Endothelial cell of umbilical vein (primary cell): ENCODE measurements around the gene TNFRSF1A. TPM values are rescaled to one million over a fixed set of nuclear protein-coding genes. Genes with fewer than 3 reads are reported as not detected.

Experiments
- BruUV-seq: library from RNA; stranded (reverse); fragments of 400-500 nt; replicated peaks from 2 replicates; lab custom pipeline; 2021; lab: Mats Ljungman, UMichigan
- CTCF ChIA-PET: fragments of 300-600, 350-600 bp; sonication (Branson Sonifier 250); formaldehyde crosslinking; loops from one replicate; lab custom pipeline; 2021; ENCODE audit warnings: antibody characterized with exemption, inconsistent platforms; lab: Charles Lee
- POLR2A ChIA-PET: fragments of 300-600, 350-600 bp; sonication (Branson Sonifier 250); formaldehyde crosslinking; loops from one replicate; lab custom pipeline; 2021; ENCODE audit warnings: antibody characterized with exemption, inconsistent platforms; lab: Charles Lee
- DNase-seq: peaks from one replicate; pipeline ENCODE4 v3.0.0-alpha.2; 2011; ENCODE audit warnings: low read depth, low spot score
- FAIRE-seq: peaks from 2 replicates; lab custom pipeline; 2011; peaks lifted over from hg19 to GRCh38; lab: Jason Lieb, UNC
- H2AFZ ChIP-seq: 2 replicates; pipeline ENCODE4 v1.6.0; 2012; ENCODE audit warnings: low read depth, low read length, control low read depth, inconsistent platforms
- H3K27ac ChIP-seq: 2 replicates; pipeline ENCODE4 v1.5.1; 2011; ENCODE audit warnings: low read depth, mild to moderate bottlenecking, control low read depth, low read length, moderate library complexity; ENCODE audit not compliant: insufficient read depth
- H3K27me3 ChIP-seq, 2 experiments: 2 replicates each; pipeline versions ENCODE4 v1.6.0 to v1.6.1; 2011; ENCODE audit warnings: low read length in 2 of 2, mixed read lengths in 1 of 2; ENCODE audit not compliant: control insufficient read depth in 2 of 2, insufficient read depth in 2 of 2
- H3K36me3 ChIP-seq, 2 experiments: 2 replicates in 1 of 2; 3 replicates in 1 of 2; pipeline ENCODE4 v1.5.1; 2011; ENCODE audit warnings: low read length in 2 of 2, mild to moderate bottlenecking in 1 of 2, moderate library complexity in 1 of 2; ENCODE audit not compliant: control insufficient read depth in 2 of 2, insufficient read depth in 2 of 2; ENCODE audit errors: extremely low read depth in 1 of 2
- H3K4me1 ChIP-seq: 3 replicates; pipeline ENCODE4 v1.5.1; 2011; ENCODE audit warnings: mild to moderate bottlenecking, low read length; ENCODE audit not compliant: control insufficient read depth, insufficient read depth; ENCODE audit errors: extremely low read depth
- H3K4me2 ChIP-seq: 2 replicates; pipeline ENCODE4 v1.6.1; 2011; ENCODE audit warnings: low read length, control low read depth, mixed read lengths; ENCODE audit not compliant: insufficient read depth
- H3K4me3 ChIP-seq, 3 experiments: fragments of 200-600 bp in 1 of 3; sonication (generic), shearing (Covaris generic) in 1 of 3; replicated peaks in 1 of 3; 2 replicates each; pipeline ENCODE4 v1.5.1; 2011 to 2016; ENCODE audit warnings: control low read depth in 3 of 3, low read length in 3 of 3, mild to moderate bottlenecking in 2 of 3, inconsistent platforms in 1 of 3, low read depth in 1 of 3, moderate library complexity in 1 of 3; ENCODE audit not compliant: insufficient read depth in 1 of 3
- H3K79me2 ChIP-seq: 2 replicates; pipeline ENCODE4 v1.6.0; 2012; ENCODE audit warnings: low read length, inconsistent platforms; ENCODE audit not compliant: control insufficient read depth, insufficient read depth
- H3K9ac ChIP-seq: replicated peaks from 2 replicates; pipeline ENCODE3; 2011; ENCODE audit warnings: low read length, control low read depth; ENCODE audit not compliant: insufficient read depth; ENCODE audit errors: extremely low read depth
- H3K9me1 ChIP-seq: replicated peaks from 3 replicates; pipeline ENCODE4 v1.6.0; 2011; ENCODE audit warnings: mild to moderate bottlenecking, low read length; ENCODE audit not compliant: control insufficient read depth, insufficient read depth; ENCODE audit errors: extremely low read depth
- H3K9me3 ChIP-seq: replicated peaks from 2 replicates; pipeline ENCODE4 v1.5.1; 2012; ENCODE audit warnings: low read length, inconsistent platforms; ENCODE audit not compliant: control insufficient read depth, insufficient read depth
- H4K20me1 ChIP-seq: replicated peaks from 2 replicates; pipeline ENCODE3; 2011; ENCODE audit warnings: mild to moderate bottlenecking, low read length; ENCODE audit not compliant: control insufficient read depth, insufficient read depth; ENCODE audit errors: extremely low read depth
- CTCF ChIP-seq, 2 donors: IDR thresholded peaks; 1 replicate in 1 of 2; 2 replicates in 1 of 2; pipeline ENCODE4 v1.5.1; 2011; ENCODE audit warnings: low read length in 2 of 2, mild to moderate bottlenecking in 2 of 2, moderate library complexity in 2 of 2, control low read depth in 1 of 2, inconsistent platforms in 1 of 2, low read depth in 1 of 2; ENCODE audit not compliant: insufficient read depth in 1 of 2; ENCODE audit errors: extremely low read depth in 1 of 2
- EZH2 ChIP-seq: IDR thresholded peaks from 2 replicates; pipeline ENCODE4 v1.6.1; 2012; ENCODE audit warnings: borderline replicate concordance, low read depth, mild to moderate bottlenecking, moderate library complexity, low read length, inconsistent platforms; ENCODE audit not compliant: severe bottlenecking
- FOS ChIP-seq: IDR thresholded peaks from 2 replicates; pipeline ENCODE4 v1.6.1; 2011; ENCODE audit warnings: mild to moderate bottlenecking, low read length, moderate library complexity, borderline replicate concordance; ENCODE audit not compliant: insufficient read depth
- GATA2 ChIP-seq: IDR thresholded peaks from 2 replicates; pipeline ENCODE4 v1.7.0; 2011; ENCODE audit warnings: low read depth, mild to moderate bottlenecking, moderate library complexity, mixed read lengths, low read length; ENCODE audit not compliant: insufficient read length, insufficient read depth
- JUN ChIP-seq: IDR thresholded peaks from 2 replicates; pipeline ENCODE4 v1.6.1; 2011; ENCODE audit warnings: borderline replicate concordance, low read depth; ENCODE audit not compliant: insufficient read length, insufficient read depth
- MAX ChIP-seq: IDR thresholded peaks from 2 replicates; pipeline ENCODE4 v1.6.1; 2011; ENCODE audit not compliant: insufficient read depth, insufficient read length
- MYC ChIP-seq: IDR thresholded peaks from one replicate; pipeline ENCODE4 v1.6.1; 2011; ENCODE audit warnings: mild to moderate bottlenecking, low read depth, low read length
- POLR2A ChIP-seq: IDR thresholded peaks from 2 replicates; pipeline ENCODE4 v1.6.1; 2012; ENCODE audit warnings: low read depth, mild to moderate bottlenecking, control low read depth, low read length
- POLR2AphosphoS5 ChIP-seq: IDR thresholded peaks from 2 replicates; pipeline ENCODE4 v1.6.1; 2012; ENCODE audit warnings: low read depth, mild to moderate bottlenecking, control low read depth, low read length, moderate library complexity; ENCODE audit not compliant: insufficient read depth
- dilution Hi-C: fragments of 300-500 bp; cut with MboI; formaldehyde crosslinking; loops from one replicate; pipeline ENCODE4 v1.15.0; 2019; ENCODE audit warnings: low sequenced_read_pairs; ENCODE audit not compliant: extremely low pct_ligation_motif_present
- intact Hi-C: fragments of 100-400 bp; cut with micrococcal nuclease; formaldehyde crosslinking; loops from one replicate; pipeline ENCODE4 v1.10.0; 2022
- polyA plus RNA-seq, 4 experiments: library from polyadenylated mRNA; depleted of rRNA in 3 of 4; stranded (reverse) in 3 of 4; unstranded in 1 of 4; fragments of >200 nt; gene quantifications; 2 replicates each; pipeline versions ENCODE4 v1.2.1 to v1.2.3, GENCODE V29; 2011 to 2012; ENCODE audit warnings: missing spikeins in 1 of 4
- total RNA-seq: library from RNA; stranded (reverse); gene quantifications from 2 replicates; pipeline ENCODE4 v1.2.3, GENCODE V29; 2021

TNFRSF1A gene
- total and polyA plus RNA-seq, 2 donors (not counting 3 experiments of a cell fraction or from before 2014, with no cell fraction given): 86.5 to 98.2 TPM

GRCh38 chr12:6329703-6330064 lies 12.2 kb downstream of the TNFRSF1A start:
- Histone ChIP-seq H3K79me2 (peaks cover 28% of the 10 kb centered on the region), H3K27me3 (no peaks in the 10 kb centered on the region), H3K9me3 (no peaks in the 10 kb centered on the region), H3K36me3 (peaks cover 32 to 53% of the 10 kb centered on the region in 2 experiments), H2AFZ (no peak overlapping the region), H3K4me3 (no peak overlapping the region), H4K20me1 (no peaks in the 10 kb centered on the region), H3K9me1 (no peaks in the 10 kb centered on the region), H3K4me1 (peaks cover 24% of the 10 kb centered on the region), H3K27ac (no peak overlapping the region), H3K4me2 (no peak overlapping the region), H3K9ac (no peak overlapping the region)
- dilution Hi-C loops (no loop called here), intact Hi-C loops (no loop called here)
- TF ChIP-seq CTCF (IDR thresholded peaks at IDR 0.05; ENCODE audit: extremely low read depth in 1 of 2, insufficient read depth in 1 of 2, low read depth in 1 of 2, low read length in 2 of 2) (no peak), EZH2 (no peak), MAX (no peak), POLR2AphosphoS5 (no peak), GATA2 (no peak), FOS (no peak), MYC (no peak), JUN (no peak), POLR2A (no peak)
- FAIRE-seq (no peak), DNase-seq (no peak)
- ChIA-PET CTCF (interaction anchor here (1.1 kb wide), 1 partner anchor 135 kb away, joined by 6 read pairs; no protein-coding TSS in a partner anchor), POLR2A (no interaction called here)
- BruUV-seq: no TSS peak
